Upper lobe of left lung (tissue), 6 donors: Measurements from ENCODE around the gene ABCC4. TPM values are rescaled to one million over a fixed set of nuclear protein-coding genes. Genes with fewer than 3 reads are reported as not detected.

Experiments used
- ATAC-seq, 2 donors: fragments of 200-7000 bp; cut with Tn5 transposase; one replicate each; pipeline ENCODE4 v1.9.1; 2022; ENCODE audit warnings: mild to moderate bottlenecking in 2 of 2, moderate library complexity in 2 of 2; ENCODE audit not compliant: low FRiP score in 2 of 2
- DNase-seq, 2 donors: peaks; one replicate each; pipeline ENCODE4 v3.0.0-alpha.2; 2019 to 2020
- H3K27ac ChIP-seq, 4 donors: fragments of 200-600 bp; sonication (generic); one replicate each; pipeline ENCODE4 v1.5.1; 2016 to 2019
- H3K27me3 ChIP-seq, 4 donors: fragments of 200-600 bp; sonication (generic); one replicate each; pipeline ENCODE4 v1.5.1; 2017 to 2019
- H3K36me3 ChIP-seq, 4 donors: fragments of 200-600 bp; sonication (generic); one replicate each; pipeline ENCODE4 v1.5.1; 2016 to 2019
- H3K4me1 ChIP-seq, 4 donors: fragments of 200-600 bp; sonication (generic); one replicate each; pipeline ENCODE4 v1.5.1; 2018 to 2019
- H3K4me3 ChIP-seq, 4 donors: fragments of 200-600 bp; sonication (generic); one replicate each; pipeline ENCODE4 v1.5.1; 2017 to 2019; ENCODE audit warnings: mild to moderate bottlenecking in 2 of 4, moderate library complexity in 1 of 4
- H3K9me3 ChIP-seq, 4 donors: fragments of 200-600 bp; sonication (generic); one replicate each; pipeline ENCODE4 v1.5.1; 2018 to 2019
- EP300 ChIP-seq, 4 donors: sonication (generic); formaldehyde crosslinking; IDR thresholded peaks; one replicate each; pipeline ENCODE4 v1.5.1; 2017; ENCODE audit warnings: antibody characterized with exemption in 4 of 4, control low read depth in 2 of 4
- POLR2A ChIP-seq, 4 donors: fragments of 450-650 bp; IDR thresholded peaks; one replicate each; pipeline ENCODE4 v1.5.1; 2016 to 2017; ENCODE audit warnings: antibody characterized with exemption in 4 of 4, mild to moderate bottlenecking in 2 of 4
- POLR2AphosphoS5 ChIP-seq, 2 donors: sonication (generic); formaldehyde crosslinking; IDR thresholded peaks; one replicate each; pipeline ENCODE4 v1.5.1; 2017; ENCODE audit warnings: antibody characterized with exemption in 2 of 2
- WGBS, 2 donors: methylation state at CpG; one replicate each; pipeline ENCODE4 v1.1.5; 2017 to 2018; 5-methylcytosine and 5-hydroxymethylcytosine counted together
- total RNA-seq, 6 donors: library from RNA; depleted of rRNA in 4 of 6; stranded (reverse); fragments of >200 nt in 4 of 6; gene quantifications; one replicate each; pipeline versions ENCODE4 v1.1.0 to v1.2.1, GENCODE V29; 2016 to 2021
- TF ChIP-seq, protein P1 (sequence below), 6 experiments: fragments of 450-650 bp in 4 of 6; fragments of 200-600 bp in 2 of 6; sonication (generic) in 2 of 6; IDR thresholded peaks; one replicate each; pipeline ENCODE4 v1.5.1; 2016 to 2019; ENCODE audit warnings: antibody characterized with exemption in 6 of 6
- donor health status: DM: no; HTN: no; CAD: no; lungs with moderate emphysema.
- donor health status: DM: no; HTN: yes; CAD: no; lungs with severe emphysema.

ABCC4 gene
- total RNA-seq, 6 donors from 2014 or later = 17.0 to 78.6 (median 31.9) TPM

DNA sequence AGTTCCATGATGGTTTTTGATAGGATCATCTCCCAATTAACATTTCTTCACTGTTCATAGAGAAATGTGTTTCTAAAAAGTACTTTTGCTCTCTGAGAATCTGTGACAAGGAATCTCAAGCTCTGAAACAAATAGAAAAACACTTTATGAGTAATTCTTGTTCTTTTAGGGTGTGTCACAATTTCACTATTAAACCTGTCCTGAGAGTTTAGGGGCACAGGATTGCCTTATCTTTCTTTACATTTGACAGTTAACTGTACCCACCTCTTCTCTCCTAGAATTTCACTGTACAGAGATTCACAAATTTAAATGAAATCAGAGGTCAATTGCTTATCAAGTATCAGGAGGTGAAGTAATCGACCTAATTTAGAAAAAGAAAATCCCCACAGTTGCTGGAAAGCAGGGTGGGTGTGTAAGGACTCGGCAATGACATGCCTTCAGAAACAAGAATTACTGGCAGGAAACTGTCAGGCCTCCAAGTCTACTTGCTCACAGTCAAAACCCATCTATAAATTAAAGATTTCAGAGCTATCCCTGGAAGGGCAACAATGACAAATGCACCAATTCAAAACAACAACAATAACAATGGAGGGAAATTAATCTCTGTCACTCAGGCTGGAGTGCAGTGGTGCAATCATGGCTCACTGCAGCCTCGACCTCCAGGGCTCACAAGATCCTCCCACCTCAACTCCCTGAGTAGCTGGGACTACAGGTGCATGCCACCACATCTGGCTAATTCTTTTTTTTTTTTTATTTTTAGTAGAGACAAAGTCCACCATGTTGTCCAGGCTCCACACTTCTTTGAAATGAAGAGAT, 250.2 kb downstream of the ABCC4 start:
- no peaks in the 10 kb centered on the region for H3K9me3 ChIP-seq
- DNase-seq (no peak), ATAC-seq (no peak)
- WGBS, 2 donors = 42 to 63% methylated on average over 3 of the region's 3 CpGs
- H3K27me3 ChIP-seq = no peaks in the 10 kb centered on the region
- no peak overlapping the region for H3K4me3 ChIP-seq
- H3K27ac ChIP-seq = no peak overlapping the region
- TF ChIP-seq, protein P1, sequence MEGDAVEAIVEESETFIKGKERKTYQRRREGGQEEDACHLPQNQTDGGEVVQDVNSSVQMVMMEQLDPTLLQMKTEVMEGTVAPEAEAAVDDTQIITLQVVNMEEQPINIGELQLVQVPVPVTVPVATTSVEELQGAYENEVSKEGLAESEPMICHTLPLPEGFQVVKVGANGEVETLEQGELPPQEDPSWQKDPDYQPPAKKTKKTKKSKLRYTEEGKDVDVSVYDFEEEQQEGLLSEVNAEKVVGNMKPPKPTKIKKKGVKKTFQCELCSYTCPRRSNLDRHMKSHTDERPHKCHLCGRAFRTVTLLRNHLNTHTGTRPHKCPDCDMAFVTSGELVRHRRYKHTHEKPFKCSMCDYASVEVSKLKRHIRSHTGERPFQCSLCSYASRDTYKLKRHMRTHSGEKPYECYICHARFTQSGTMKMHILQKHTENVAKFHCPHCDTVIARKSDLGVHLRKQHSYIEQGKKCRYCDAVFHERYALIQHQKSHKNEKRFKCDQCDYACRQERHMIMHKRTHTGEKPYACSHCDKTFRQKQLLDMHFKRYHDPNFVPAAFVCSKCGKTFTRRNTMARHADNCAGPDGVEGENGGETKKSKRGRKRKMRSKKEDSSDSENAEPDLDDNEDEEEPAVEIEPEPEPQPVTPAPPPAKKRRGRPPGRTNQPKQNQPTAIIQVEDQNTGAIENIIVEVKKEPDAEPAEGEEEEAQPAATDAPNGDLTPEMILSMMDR (IDR thresholded peaks at IDR 0.05) = no peak
- TF ChIP-seq POLR2A (IDR thresholded peaks at IDR 0.05) (no peak), EP300 (IDR thresholded peaks at IDR 0.05) (no peak), POLR2AphosphoS5 (IDR thresholded peaks at IDR 0.05) (no peak)
- no peaks in the 10 kb centered on the region for H3K4me1 ChIP-seq
- H3K36me3 ChIP-seq = no peaks in the 10 kb centered on the region

DNA sequence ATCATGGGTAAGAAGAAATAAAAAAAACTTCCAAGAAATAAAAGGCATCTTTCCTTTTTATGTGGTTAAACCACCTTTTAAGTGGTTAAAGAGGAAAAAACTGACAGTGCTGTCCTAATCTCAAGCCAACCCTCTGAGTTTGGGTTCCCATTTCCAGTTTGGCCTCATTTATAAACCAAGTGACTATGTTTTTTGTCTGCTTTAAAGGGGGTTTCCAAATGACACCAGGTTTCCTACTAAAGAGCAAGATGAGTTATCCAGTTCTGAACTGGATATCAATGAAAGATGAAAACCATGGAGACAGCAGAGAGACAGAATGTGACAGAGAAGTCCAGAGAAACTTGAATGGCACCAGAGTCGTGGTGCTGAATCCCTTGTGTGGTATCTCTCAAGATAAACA, 251.5 kb downstream of the ABCC4 start:
- no peaks in the 10 kb centered on the region for H3K4me1 ChIP-seq
- no peak for TF ChIP-seq POLR2AphosphoS5 (IDR thresholded peaks at IDR 0.05)
- no peaks in the 10 kb centered on the region for H3K36me3 ChIP-seq
- DNase-seq (no peak), ATAC-seq (no peak)
- no peak overlapping the region for H3K4me3 ChIP-seq
- 69 to 77% methylated on average over 1 of the region's 1 CpG for WGBS, 2 donors
- H3K9me3 ChIP-seq = no peaks in the 10 kb centered on the region
- no peaks in the 10 kb centered on the region for H3K27me3 ChIP-seq
- H3K27ac ChIP-seq = no peak overlapping the region

DNA sequence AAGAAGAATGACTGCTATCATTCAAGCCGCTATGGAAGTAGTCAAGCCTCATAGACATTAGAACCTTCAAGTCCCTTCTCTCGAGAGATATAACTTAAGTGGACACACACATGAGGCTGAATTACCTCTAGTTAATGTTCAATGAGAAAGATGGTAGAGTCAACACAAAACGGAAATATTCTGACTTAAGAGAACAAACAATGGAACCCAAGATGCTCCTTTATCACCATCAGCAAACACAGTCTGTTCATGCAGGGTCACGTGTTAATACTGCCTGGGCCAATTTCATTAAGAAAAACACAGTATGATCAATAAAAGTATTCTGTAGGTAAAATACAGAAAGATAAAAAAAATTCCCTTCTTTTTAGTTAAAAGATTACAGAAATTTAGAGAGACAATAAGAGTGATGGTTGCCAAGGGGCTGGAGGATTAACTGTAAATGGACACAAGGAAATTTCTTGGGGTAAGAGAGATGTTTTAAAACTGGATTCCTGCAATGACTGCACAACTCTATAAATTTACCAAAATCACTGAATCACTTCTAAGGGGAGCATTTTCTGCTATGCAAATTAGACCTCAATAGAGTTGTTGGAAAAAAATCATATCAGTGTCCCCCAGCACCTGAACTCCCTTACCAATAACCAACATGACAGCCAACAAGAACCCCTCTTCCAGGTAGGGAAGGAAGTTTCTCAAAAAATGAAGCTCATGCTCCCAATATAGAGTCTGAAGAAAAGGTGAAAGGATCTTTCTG, 256.6 kb downstream of the ABCC4 start:
- Histone ChIP-seq H3K27me3 (no peaks in the 10 kb centered on the region), H3K9me3 (no peaks in the 10 kb centered on the region), H3K27ac (no peak overlapping the region), H3K4me3 (no peak overlapping the region), H3K4me1 (no peaks in the 10 kb centered on the region), H3K36me3 (peaks cover 0 to 22% (median 2%) of the 10 kb centered on the region in 4 donors)
- no peak for DNase-seq
- ATAC-seq = no peak
- WGBS, 2 donors = 88 to 95% methylated on average over 4 of the region's 4 CpGs
- TF ChIP-seq EP300 (IDR thresholded peaks at IDR 0.05) = no peak
- TF ChIP-seq POLR2A (IDR thresholded peaks at IDR 0.05) = no peak
- TF ChIP-seq POLR2AphosphoS5 (IDR thresholded peaks at IDR 0.05) = no peak
- TF ChIP-seq, protein P1 (IDR thresholded peaks at IDR 0.05) = no peak

DNA sequence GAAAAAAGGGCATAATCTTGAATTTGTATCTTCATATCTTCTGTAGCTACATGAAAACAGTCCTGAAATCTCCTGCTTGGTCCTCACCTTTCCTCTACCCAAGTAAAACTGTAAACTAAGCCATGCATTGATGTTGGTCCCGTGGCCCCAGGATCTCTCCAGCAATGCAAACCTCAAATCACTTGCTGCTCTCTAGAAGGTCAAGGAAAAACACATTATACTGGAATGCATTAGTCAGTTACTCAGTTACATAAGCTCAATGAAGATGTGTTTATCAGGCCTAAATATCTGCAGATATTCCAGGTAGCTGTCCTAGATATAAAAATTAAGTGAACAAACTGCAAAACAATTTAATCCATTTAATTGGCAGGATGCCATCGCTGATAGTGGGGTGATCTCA, 261.8 kb downstream of the ABCC4 start:
- no peak for DNase-seq
- ATAC-seq = no peak
- Histone ChIP-seq H3K27ac (no peak overlapping the region), H3K36me3 (peaks cover 0 to 23% (median 2%) of the 10 kb centered on the region in 4 donors), H3K9me3 (no peaks in the 10 kb centered on the region), H3K4me1 (peaks cover 0 to 6% (median 0%) of the 10 kb centered on the region in 4 donors), H3K27me3 (no peaks in the 10 kb centered on the region), H3K4me3 (no peak overlapping the region)
- 81 to 85% methylated on average over 2 of the region's 2 CpGs for WGBS, 2 donors
- TF ChIP-seq POLR2AphosphoS5 (IDR thresholded peaks at IDR 0.05) (no peak), EP300 (IDR thresholded peaks at IDR 0.05) (no peak), POLR2A (IDR thresholded peaks at IDR 0.05) (no peak)
- TF ChIP-seq, protein P1 (IDR thresholded peaks at IDR 0.05) = no peak

DNA sequence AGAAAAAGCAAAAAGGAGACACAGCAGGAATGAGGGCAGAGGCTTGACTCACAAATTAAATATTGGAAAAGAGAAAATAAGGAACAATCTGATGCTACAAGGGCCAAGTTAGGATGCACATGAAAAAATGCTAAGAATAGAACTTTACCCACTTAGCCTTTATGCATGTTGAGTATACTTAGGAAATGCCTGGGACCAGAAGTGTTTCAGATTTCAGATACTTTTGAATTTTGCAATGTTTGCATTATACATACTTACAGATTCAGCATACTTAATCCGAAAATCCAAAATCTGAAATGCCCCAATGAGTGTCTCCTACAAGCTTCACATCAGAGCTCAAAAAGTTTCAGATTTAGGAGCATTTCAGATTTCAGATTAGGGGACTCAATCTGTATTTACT, 262.3 kb downstream of the ABCC4 start:
- 64 to 76% methylated on average over 1 of the region's 1 CpG for WGBS, 2 donors
- Histone ChIP-seq H3K27me3 (no peaks in the 10 kb centered on the region), H3K9me3 (no peaks in the 10 kb centered on the region), H3K4me1 (peaks cover 0 to 6% (median 0%) of the 10 kb centered on the region in 4 donors), H3K4me3 (no peak overlapping the region), H3K27ac (no peak overlapping the region), H3K36me3 (peaks cover 0 to 23% (median 2%) of the 10 kb centered on the region in 4 donors)
- TF ChIP-seq POLR2A (IDR thresholded peaks at IDR 0.05) (no peak), EP300 (IDR thresholded peaks at IDR 0.05) (peak in 1 of 4 donors; percentile 9)
- ATAC-seq (no peak), DNase-seq (no peak)
